Fibroblast of lung (primary cell): ENCODE results near the gene CDKN2D. TPM values are rescaled to one million over a fixed set of nuclear protein-coding genes. Genes with fewer than 3 reads are reported as not detected.

ENCODE experiments used
- DNase-seq, 2 donors: peaks; one replicate each; pipeline versions ENCODE4 v3.0.0 to v3.0.0-alpha.2; 2010; ENCODE audit warnings: low read depth in 2 of 2
- H2AFZ ChIP-seq: 2 replicates; pipeline ENCODE4 v1.5.1; 2012; ENCODE audit warnings: low read length, control low read depth, inconsistent platforms
- H3K27ac ChIP-seq: 2 replicates; pipeline ENCODE4 v1.5.1; 2011; ENCODE audit warnings: low read length, control low read depth; ENCODE audit not compliant: insufficient read depth
- H3K27me3 ChIP-seq: 2 replicates; pipeline ENCODE4 v1.5.1; 2011; ENCODE audit warnings: mild to moderate bottlenecking, low read length; ENCODE audit not compliant: control insufficient read depth, insufficient read depth
- H3K36me3 ChIP-seq: 2 replicates; pipeline ENCODE4 v1.5.1; 2011; ENCODE audit warnings: low read length; ENCODE audit not compliant: control insufficient read depth, insufficient read depth
- H3K4me1 ChIP-seq: 2 replicates; pipeline ENCODE4 v1.5.1; 2011; ENCODE audit warnings: low read length; ENCODE audit not compliant: control insufficient read depth, insufficient read depth; ENCODE audit errors: extremely low read depth
- H3K4me2 ChIP-seq: 2 replicates; pipeline ENCODE4 v1.5.1; 2011; ENCODE audit warnings: low read length, control low read depth; ENCODE audit not compliant: insufficient read depth; ENCODE audit errors: extremely low read depth
- H3K4me3 ChIP-seq, 4 experiments: fragments of 200-600 bp in 1 of 4; sonication (generic) in 1 of 4; replicated peaks in 1 of 4; 2 replicates each; pipeline ENCODE4 v1.5.1; 2011 to 2016; ENCODE audit warnings: low read length in 4 of 4, low read depth in 3 of 4, mild to moderate bottlenecking in 3 of 4, control low read depth in 2 of 4, inconsistent platforms in 1 of 4, mixed read lengths in 1 of 4; ENCODE audit not compliant: insufficient read depth in 1 of 4; ENCODE audit errors: control extremely low read depth in 1 of 4
- H3K79me2 ChIP-seq: 2 replicates; pipeline ENCODE4 v1.5.1; 2012; ENCODE audit warnings: mild to moderate bottlenecking, low read length, inconsistent platforms; ENCODE audit not compliant: control insufficient read depth, insufficient read depth
- H3K9ac ChIP-seq: 2 replicates; pipeline ENCODE4 v1.5.1; 2011; ENCODE audit warnings: mild to moderate bottlenecking, low read length, control low read depth; ENCODE audit not compliant: insufficient read depth
- H3K9me3 ChIP-seq: 2 replicates; pipeline ENCODE4 v1.5.1; 2012; ENCODE audit warnings: low read depth, low read length; ENCODE audit not compliant: control insufficient read depth, insufficient read depth
- H4K20me1 ChIP-seq: 2 replicates; pipeline ENCODE4 v1.5.1; 2011; ENCODE audit warnings: low read length; ENCODE audit not compliant: control insufficient read depth, insufficient read depth; ENCODE audit errors: extremely low read depth
- EZH2 ChIP-seq: IDR thresholded peaks from 2 replicates; pipeline ENCODE4 v1.5.1; 2012; ENCODE audit warnings: low read length, control low read depth, mild to moderate bottlenecking; ENCODE audit errors: missing control alignments
- polyA plus RNA-seq, 2 donors: library from polyadenylated mRNA; depleted of rRNA in 1 of 2; stranded (reverse) in 1 of 2; unstranded in 1 of 2; fragments of >200 nt; gene quantifications; 2 replicates each; pipeline ENCODE4 v1.2.1, GENCODE V29; 2011 to 2012; ENCODE audit warnings: missing spikeins in 1 of 2
- total RNA-seq: library from RNA; depleted of rRNA; stranded (reverse); fragments of >200 nt; gene quantifications from 2 replicates; pipeline ENCODE4 v1.2.1, GENCODE V29; 2014
- TF ChIP-seq, protein P1 (sequence below), 2 donors: IDR thresholded peaks in 1 of 2; conservative IDR thresholded peaks in 1 of 2; 1 replicate in 1 of 2; 2 replicates in 1 of 2; pipeline ENCODE4 v1.5.1; 2011 to 2012; ENCODE audit warnings: low read length in 2 of 2, control low read depth in 1 of 2, inconsistent platforms in 1 of 2, low read depth in 1 of 2, mild to moderate bottlenecking in 1 of 2

CDKN2D gene
- total and polyA plus RNA-seq, 2 donors (not counting 1 experiment from before 2014, with no cell fraction given): 9.7 to 10.7 TPM

DNA sequence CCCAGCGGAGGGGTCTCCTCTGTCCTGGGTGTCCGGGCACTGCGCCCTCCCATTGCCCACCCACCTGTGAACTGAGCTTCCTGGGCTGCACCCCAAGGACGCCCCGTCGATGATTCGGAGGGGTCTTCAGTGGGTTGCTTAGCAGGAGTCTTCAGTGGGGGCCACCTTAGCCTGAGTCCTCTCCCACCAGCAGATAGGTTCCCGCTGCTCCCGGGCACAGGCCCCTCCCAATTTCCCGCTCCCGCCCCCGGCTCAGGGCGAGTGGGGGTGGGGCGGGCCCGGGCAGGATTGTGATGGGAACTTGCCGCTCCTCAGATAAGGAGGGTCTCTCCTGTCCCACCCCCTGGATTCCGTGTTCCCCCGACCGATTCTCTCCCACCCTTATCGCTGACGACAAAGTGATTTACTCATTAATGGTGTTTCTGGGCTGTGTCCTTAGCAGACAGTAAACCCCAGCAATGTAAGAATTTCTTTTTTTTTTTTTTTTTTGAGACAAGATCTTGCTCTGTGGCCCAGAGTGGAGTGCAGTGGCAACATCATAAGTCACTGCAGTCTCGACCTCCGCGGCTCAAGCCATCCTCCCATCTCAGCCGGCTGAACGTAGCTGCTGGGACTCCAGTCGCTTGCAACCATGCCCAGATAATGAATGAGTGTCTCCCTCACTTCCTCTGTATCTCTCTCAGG, 50.9 kb downstream of the CDKN2D start:
- peaks cover 4% of the 10 kb centered on the region for H3K4me1 ChIP-seq
- peak overlapping the region; percentile 52 for H3K4me2 ChIP-seq
- H3K4me3 ChIP-seq: peak overlapping the region in 1 of 4 experiments; percentile 33
- H3K9ac ChIP-seq: no peak overlapping the region
- TF ChIP-seq EZH2: no peak
- TF ChIP-seq, protein P1, sequence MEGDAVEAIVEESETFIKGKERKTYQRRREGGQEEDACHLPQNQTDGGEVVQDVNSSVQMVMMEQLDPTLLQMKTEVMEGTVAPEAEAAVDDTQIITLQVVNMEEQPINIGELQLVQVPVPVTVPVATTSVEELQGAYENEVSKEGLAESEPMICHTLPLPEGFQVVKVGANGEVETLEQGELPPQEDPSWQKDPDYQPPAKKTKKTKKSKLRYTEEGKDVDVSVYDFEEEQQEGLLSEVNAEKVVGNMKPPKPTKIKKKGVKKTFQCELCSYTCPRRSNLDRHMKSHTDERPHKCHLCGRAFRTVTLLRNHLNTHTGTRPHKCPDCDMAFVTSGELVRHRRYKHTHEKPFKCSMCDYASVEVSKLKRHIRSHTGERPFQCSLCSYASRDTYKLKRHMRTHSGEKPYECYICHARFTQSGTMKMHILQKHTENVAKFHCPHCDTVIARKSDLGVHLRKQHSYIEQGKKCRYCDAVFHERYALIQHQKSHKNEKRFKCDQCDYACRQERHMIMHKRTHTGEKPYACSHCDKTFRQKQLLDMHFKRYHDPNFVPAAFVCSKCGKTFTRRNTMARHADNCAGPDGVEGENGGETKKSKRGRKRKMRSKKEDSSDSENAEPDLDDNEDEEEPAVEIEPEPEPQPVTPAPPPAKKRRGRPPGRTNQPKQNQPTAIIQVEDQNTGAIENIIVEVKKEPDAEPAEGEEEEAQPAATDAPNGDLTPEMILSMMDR (conservative IDR thresholded peaks at IDR 0.05 in 1 of 2, IDR thresholded peaks at IDR 0.05 in 1 of 2; ENCODE audit: low read depth in 1 of 2, low read length in 2 of 2): no peak
- no peaks in the 10 kb centered on the region for H4K20me1 ChIP-seq
- DNase-seq: no peak
- H3K79me2 ChIP-seq: no peaks in the 10 kb centered on the region
- no peaks in the 10 kb centered on the region for H3K36me3 ChIP-seq
- H3K27ac ChIP-seq: no peak overlapping the region
- no peaks in the 10 kb centered on the region for H3K9me3 ChIP-seq
- H3K27me3 ChIP-seq: peaks cover 43% of the 10 kb centered on the region
- H2AFZ ChIP-seq: no peak overlapping the region

DNA sequence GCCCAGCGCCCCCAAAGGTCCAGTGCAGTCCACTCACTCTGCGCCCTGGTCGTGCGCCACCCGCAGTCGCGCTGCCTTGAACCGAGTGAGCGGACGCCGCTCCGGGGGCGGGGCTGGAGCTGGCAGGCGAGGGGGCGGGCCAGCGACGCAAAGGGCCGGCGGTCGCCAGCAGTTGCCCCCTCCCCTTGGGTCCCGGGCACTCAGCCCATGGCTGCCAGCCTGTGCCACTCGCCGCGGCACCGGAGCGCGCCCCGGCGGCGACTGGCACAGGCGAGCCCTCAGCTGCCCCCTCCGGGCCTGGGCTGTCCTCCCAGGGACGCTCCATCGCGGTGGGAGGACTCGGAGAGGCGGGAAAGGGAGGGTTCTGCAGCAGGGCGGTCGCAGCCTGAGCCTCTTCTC, 51.4 kb downstream of the CDKN2D start, which contains the start of gene S1PR5:
TSS of gene S1PR5 (minus strand) at position 87 of the 399 bp plus-strand sequence. CDS start 2,436 bp downstream, outside the sequence.
- DNase-seq: no peak

DNA sequence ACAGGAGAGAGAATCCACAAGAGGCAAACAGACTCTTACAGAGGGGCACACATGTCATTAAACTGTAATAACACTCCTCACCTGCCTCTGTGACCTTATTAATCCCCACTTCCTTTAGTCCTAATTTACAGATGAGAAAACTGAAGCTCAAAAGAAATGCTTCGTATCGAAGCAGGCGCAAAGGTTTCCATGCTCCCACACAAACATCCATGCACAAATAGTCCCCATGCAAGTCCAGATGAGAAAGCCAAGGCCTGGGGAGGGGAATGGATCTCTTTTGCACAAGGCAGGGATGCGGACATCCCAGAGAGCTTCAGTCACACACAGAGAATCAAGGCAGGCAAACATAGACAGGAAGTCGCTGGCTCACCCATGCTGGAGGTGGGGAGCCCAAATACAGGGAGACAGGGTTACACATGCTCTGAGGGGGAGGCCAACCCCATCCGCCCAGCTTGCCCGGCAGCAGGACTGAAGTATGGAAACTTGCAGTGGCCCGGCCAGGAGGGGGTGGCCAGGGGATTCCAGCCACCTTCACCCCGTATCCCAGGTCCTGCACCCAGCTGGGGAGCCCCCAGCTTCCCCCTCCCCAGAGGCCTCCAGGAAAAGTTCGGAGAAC, 52.0 kb downstream of the CDKN2D start:
- H3K4me2 ChIP-seq: peak overlapping the region; percentile 35
- peaks cover 45% of the 10 kb centered on the region for H3K27me3 ChIP-seq
- peak overlapping the region in 1 of 4 experiments; percentile 33 for H3K4me3 ChIP-seq
- no peak overlapping the region for H2AFZ ChIP-seq
- no peaks in the 10 kb centered on the region for H3K79me2 ChIP-seq
- no peak overlapping the region for H3K27ac ChIP-seq
- H3K9me3 ChIP-seq: no peaks in the 10 kb centered on the region
- peak; percentile 28 for TF ChIP-seq EZH2
- TF ChIP-seq, protein P1 (conservative IDR thresholded peaks at IDR 0.05 in 1 of 2, IDR thresholded peaks at IDR 0.05 in 1 of 2; ENCODE audit: low read depth in 1 of 2, low read length in 2 of 2): no peak
- no peak for DNase-seq
- no peak overlapping the region for H3K9ac ChIP-seq
- H3K36me3 ChIP-seq: no peaks in the 10 kb centered on the region
- no peaks in the 10 kb centered on the region for H4K20me1 ChIP-seq
- H3K4me1 ChIP-seq: peaks cover 4% of the 10 kb centered on the region

More for the DNA sequence above, 51.4 kb downstream of the CDKN2D start, which contains the start of gene S1PR5:
- Histone ChIP-seq H3K9ac (no peak within 1 kb of the TSS), H3K4me3 (peak within 1 kb of the TSS in 1 of 4 experiments; percentile 33), H3K27me3 (peaks cover 45% of the 10 kb centered on the region), H3K9me3 (no peaks in the 10 kb centered on the region), H4K20me1 (no peaks in the 10 kb centered on the region), H3K4me2 (peak within 1 kb of the TSS; percentile 52), H3K27ac (no peak within 1 kb of the TSS), H3K36me3 (no peaks in the 10 kb centered on the region), H3K79me2 (no peaks in the 10 kb centered on the region), H2AFZ (no peak within 1 kb of the TSS), H3K4me1 (peaks cover 4% of the 10 kb centered on the region)
- TF ChIP-seq EZH2: no peak
- TF ChIP-seq, protein P1 (conservative IDR thresholded peaks at IDR 0.05 in 1 of 2, IDR thresholded peaks at IDR 0.05 in 1 of 2; ENCODE audit: low read depth in 1 of 2, low read length in 2 of 2): no peak
